Osteocyte (in vitro differentiated cells): Measurements from ENCODE around the gene WDR70. TPM values are rescaled to one million over a fixed set of nuclear protein-coding genes. Genes with fewer than 3 reads are reported as not detected.
"Not testable (repeated sequence)": the region's sequence is repeated elsewhere in the genome, so short reads cannot be mapped to it uniquely, and the experiment has no call there.

ENCODE experiments used
- DNase-seq: peaks from one replicate; pipeline ENCODE4 v3.0.0; 2021; ENCODE audit warnings: mixed read lengths; ENCODE audit not compliant: unreplicated experiment; ENCODE audit errors: extremely low spot score
- H3K27ac Mint-ChIP-seq: one replicate; pipeline ENCODE4 v1.8.0; 2021; ENCODE audit warnings: mild to moderate bottlenecking, mixed read lengths; ENCODE audit not compliant: unreplicated experiment
- H3K27me3 Mint-ChIP-seq: one replicate; pipeline ENCODE4 v1.8.0; 2021; ENCODE audit warnings: mixed read lengths; ENCODE audit not compliant: unreplicated experiment
- H3K36me3 Mint-ChIP-seq: one replicate; pipeline ENCODE4 v1.8.0; 2021; ENCODE audit warnings: mixed read lengths; ENCODE audit not compliant: unreplicated experiment
- H3K4me1 Mint-ChIP-seq: one replicate; pipeline ENCODE4 v1.8.0; 2021; ENCODE audit warnings: mixed read lengths; ENCODE audit not compliant: unreplicated experiment
- H3K4me3 Mint-ChIP-seq: one replicate; pipeline ENCODE4 v1.8.0; 2021; ENCODE audit warnings: mild to moderate bottlenecking, moderate library complexity, mixed read lengths; ENCODE audit not compliant: unreplicated experiment
- H3K9me3 Mint-ChIP-seq: one replicate; pipeline ENCODE4 v1.8.0; 2021; ENCODE audit warnings: mixed read lengths; ENCODE audit not compliant: unreplicated experiment
- CTCF ChIP-seq: fragments of 200-600 bp; sonication (generic); IDR thresholded peaks from 2 replicates; pipeline ENCODE4 v1.5.0; 2021; ENCODE audit warnings: antibody characterized with exemption, mild to moderate bottlenecking, moderate library complexity
- total RNA-seq: library from RNA; stranded (reverse); gene quantifications from 2 replicates; pipeline ENCODE4 v1.2.1, GENCODE V29; 2021

The WDR70 gene
- total RNA-seq, 1 donor from 2014 or later = 35.4 TPM

DNA sequence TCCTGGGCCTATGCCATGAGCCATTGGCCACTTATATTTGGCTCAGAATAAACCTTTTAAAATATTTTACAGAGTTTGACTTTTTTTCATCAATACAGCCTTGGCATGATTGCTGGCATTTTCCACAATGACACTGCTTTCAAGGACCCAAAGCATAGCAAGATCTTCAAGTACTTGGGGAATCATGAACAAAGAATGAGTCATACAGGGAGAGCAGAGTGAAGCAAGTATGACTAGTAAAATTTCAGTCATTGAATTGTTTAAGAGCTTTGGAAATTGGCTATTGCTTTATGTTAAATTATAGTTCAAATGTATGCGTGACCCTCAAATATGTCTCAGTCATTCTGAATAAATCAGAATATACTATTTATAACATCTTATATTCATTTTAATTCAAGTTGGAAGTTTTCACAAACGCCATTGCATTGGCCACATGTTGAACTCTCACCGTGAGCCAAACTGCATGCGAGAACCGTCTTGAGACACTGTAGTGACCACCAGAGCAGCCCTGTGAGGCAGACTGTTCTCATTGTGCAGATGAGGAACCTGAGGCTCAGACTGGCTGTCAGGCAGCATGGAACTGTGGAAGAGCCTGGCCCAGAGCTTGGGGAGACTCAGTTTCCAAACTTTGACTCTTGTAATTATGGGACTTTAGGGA is 407.9 kb downstream of the WDR70 start:
- Mint-ChIP-seq H3K27me3 (peaks cover 4% of the 10 kb centered on the region), H3K27ac (no peak overlapping the region), H3K36me3 (no peaks in the 10 kb centered on the region), H3K9me3 (no peaks in the 10 kb centered on the region), H3K4me3 (no peak overlapping the region), H3K4me1 (no peaks in the 10 kb centered on the region)
- DNase-seq = no peak
- TF ChIP-seq CTCF = no peak

DNA sequence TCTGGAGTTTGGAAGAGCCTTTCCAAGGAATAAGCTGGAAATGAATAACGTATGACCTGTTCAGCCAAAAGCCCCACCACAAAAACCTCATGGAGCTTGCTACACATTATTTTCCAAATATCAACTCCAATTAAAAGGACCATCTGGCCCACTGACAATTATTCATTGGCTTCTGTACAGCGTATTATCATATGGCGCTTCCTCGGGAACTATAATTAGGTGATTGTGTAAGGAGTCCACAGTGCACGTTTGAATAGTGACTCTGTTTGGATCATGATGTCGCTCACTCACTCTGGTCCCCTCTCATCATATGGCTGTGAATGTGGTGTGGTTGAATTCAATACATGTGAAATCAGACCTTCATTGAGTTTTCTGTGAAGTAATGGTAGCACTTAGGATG is 408.6 kb downstream of the WDR70 start:
- no peaks in the 10 kb centered on the region for H3K9me3 Mint-ChIP-seq

GRCh38 chr5:37789991-37790390 is 410.9 kb downstream of the WDR70 start:
- Mint-ChIP-seq H3K4me3 (no peak overlapping the region), H3K27ac (no peak overlapping the region), H3K27me3 (no peaks in the 10 kb centered on the region), H3K4me1 (no peaks in the 10 kb centered on the region), H3K36me3 (no peaks in the 10 kb centered on the region), H3K9me3 (peaks cover 13% of the 10 kb centered on the region)
- TF ChIP-seq CTCF = no peak
- no peak for DNase-seq

More for the DNA sequence above, 408.6 kb downstream of the WDR70 start:
- no peaks in the 10 kb centered on the region for H3K36me3 Mint-ChIP-seq
- H3K4me3 Mint-ChIP-seq = no peak overlapping the region
- H3K27me3 Mint-ChIP-seq = no peaks in the 10 kb centered on the region
- no peak for TF ChIP-seq CTCF
- no peaks in the 10 kb centered on the region for H3K4me1 Mint-ChIP-seq
- DNase-seq = no peak
- no peak overlapping the region for H3K27ac Mint-ChIP-seq

- Mint-ChIP-seq H3K36me3 (no peaks in the 10 kb centered on the region), H3K4me3 (no peak overlapping the region), H3K27ac (no peak overlapping the region), H3K9me3 (peaks cover 23% of the 10 kb centered on the region), H3K27me3 (no peaks in the 10 kb centered on the region), H3K4me1 (no peaks in the 10 kb centered on the region)
- no peak for DNase-seq
- TF ChIP-seq CTCF = no peak
Observed at GRCh38 chr5:37791321-37791720, 412.2 kb downstream of the WDR70 start.

GRCh38 chr5:37792975-37793631 is 414.0 kb downstream of the WDR70 start:
- H3K27me3 Mint-ChIP-seq = no peaks in the 10 kb centered on the region
- H3K27ac Mint-ChIP-seq = no peak overlapping the region
- peaks cover 23% of the 10 kb centered on the region for H3K9me3 Mint-ChIP-seq
- no peak overlapping the region for H3K4me3 Mint-ChIP-seq
- no peak for TF ChIP-seq CTCF
- no peaks in the 10 kb centered on the region for H3K36me3 Mint-ChIP-seq
- DNase-seq = no peak
- H3K4me1 Mint-ChIP-seq = no peaks in the 10 kb centered on the region

GRCh38 chr5:37795292-37795691 is 416.2 kb downstream of the WDR70 start:
- not testable (repeated sequence) for H3K4me3 Mint-ChIP-seq, H3K36me3 Mint-ChIP-seq, H3K27me3 Mint-ChIP-seq, H3K4me1 Mint-ChIP-seq, DNase-seq, H3K27ac Mint-ChIP-seq
- H3K9me3 Mint-ChIP-seq = peaks cover 29% of the 10 kb centered on the region

DNA sequence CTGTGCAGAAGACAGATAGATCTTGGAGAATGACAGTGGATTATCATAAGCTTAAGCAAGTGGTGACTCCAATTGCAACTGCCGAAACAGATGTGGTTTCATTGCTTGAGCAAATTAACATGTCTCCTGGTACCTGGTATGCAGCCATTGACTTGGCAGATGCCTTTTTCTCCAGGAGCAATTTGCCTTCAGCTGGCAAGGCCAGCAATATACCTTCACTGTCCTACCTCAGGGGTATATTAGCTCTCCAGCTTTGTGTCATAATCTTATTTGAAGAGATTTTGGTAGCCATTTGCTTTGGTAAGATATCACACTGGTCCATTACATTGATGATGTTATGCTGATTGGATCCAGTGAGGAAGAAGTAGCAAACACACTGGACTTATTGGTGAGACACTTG is 417.3 kb downstream of the WDR70 start:
- not testable (repeated sequence) for H3K4me3 Mint-ChIP-seq, H3K36me3 Mint-ChIP-seq, H3K27me3 Mint-ChIP-seq, H3K4me1 Mint-ChIP-seq, DNase-seq, H3K27ac Mint-ChIP-seq
- H3K9me3 Mint-ChIP-seq = peaks cover 34% of the 10 kb centered on the region
